Measurements from ENCODE around the gene LTA.

DNA sequence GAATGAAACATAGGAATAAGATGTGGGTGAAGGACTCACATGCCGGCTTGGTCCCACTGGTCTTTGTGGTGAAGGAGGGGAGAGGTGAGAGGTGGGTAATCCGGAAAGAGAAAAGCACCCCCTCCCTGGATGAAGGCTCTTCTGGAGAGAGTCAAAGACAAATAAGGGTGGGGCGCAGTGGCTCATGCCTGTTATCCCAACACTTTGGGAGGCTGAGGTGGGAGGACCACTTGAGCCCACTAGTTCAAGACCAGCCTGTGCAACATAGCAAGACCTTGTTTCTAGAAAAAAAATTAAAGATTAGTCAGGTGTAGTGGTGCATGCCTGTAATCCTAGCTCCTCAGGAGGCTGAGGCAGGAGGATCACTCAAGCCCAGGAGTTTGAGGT is 7.0 kb downstream of the LTA start:
- TF ChIP-seq POLR2A (IDR thresholded peaks at IDR 0.05): no peak
- TF ChIP-seq CTCF (IDR thresholded peaks at IDR 0.05): no peak
